DND-41 (cell line): ENCODE data around the gene KRT77.
"Not testable (repeated sequence)": the region's sequence is repeated elsewhere in the genome, so short reads cannot be mapped to it uniquely, and the experiment has no call there.

ENCODE experiments used
- ATAC-seq: fragments of 200-7000 bp; cut with Tn5 transposase; 3 replicates; pipeline ENCODE4 v1.9.1; 2021; ENCODE audit warnings: low read depth; ENCODE audit not compliant: insufficient read depth
- DNase-seq: peaks from one replicate; pipeline ENCODE4 v3.0.0-alpha.2; 2020
- H2AFZ ChIP-seq: 2 replicates; pipeline ENCODE4 v1.6.0; 2012; ENCODE audit warnings: low read depth, low read length
- H3K27ac ChIP-seq: 2 replicates; pipeline ENCODE4 v1.5.1; 2012; ENCODE audit warnings: low read length, inconsistent platforms
- H3K27me3 ChIP-seq: fragments of 200-600 bp; sonication (generic); 2 replicates; pipeline ENCODE4 v1.6.0; 2012; ENCODE audit warnings: low read length, mild to moderate bottlenecking, inconsistent platforms; ENCODE audit not compliant: insufficient read depth, poor library complexity
- H3K36me3 ChIP-seq: 2 replicates; pipeline ENCODE4 v1.5.1; 2012; ENCODE audit warnings: low read length, inconsistent platforms; ENCODE audit not compliant: insufficient read depth
- H3K4me1 ChIP-seq: 2 replicates; pipeline ENCODE4 v1.5.1; 2012; ENCODE audit warnings: mild to moderate bottlenecking, low read length; ENCODE audit not compliant: insufficient read depth
- H3K4me2 ChIP-seq: 2 replicates; pipeline ENCODE4 v1.6.0; 2012; ENCODE audit warnings: mild to moderate bottlenecking, moderate library complexity, low read length, inconsistent platforms; ENCODE audit not compliant: insufficient read depth
- H3K4me3 ChIP-seq, 2 experiments: fragments of 200-600 bp in 1 of 2; shearing (Covaris generic) in 1 of 2; 2 replicates each; pipeline ENCODE4 v1.5.1; 2012 to 2016; ENCODE audit warnings: inconsistent platforms in 2 of 2, low read length in 2 of 2, mild to moderate bottlenecking in 2 of 2, low read depth in 1 of 2, moderate library complexity in 1 of 2
- H3K79me2 ChIP-seq: 2 replicates; pipeline ENCODE4 v1.6.0; 2012; ENCODE audit warnings: low read length, inconsistent platforms; ENCODE audit not compliant: insufficient read depth
- H3K9ac ChIP-seq: 2 replicates; pipeline ENCODE4 v1.6.0; 2012; ENCODE audit warnings: low read depth, mild to moderate bottlenecking, inconsistent platforms, low read length, moderate library complexity
- H3K9me3 ChIP-seq: 2 replicates; pipeline ENCODE4 v1.5.1; 2012; ENCODE audit warnings: low read length, moderate library complexity, mild to moderate bottlenecking, inconsistent platforms; ENCODE audit not compliant: insufficient read depth, severe bottlenecking
- H4K20me1 ChIP-seq: 2 replicates; pipeline ENCODE4 v1.6.0; 2012; ENCODE audit warnings: low read length; ENCODE audit not compliant: insufficient read depth
- EZH2 ChIP-seq: IDR thresholded peaks from 3 replicates; pipeline ENCODE4 v1.6.1; 2012; ENCODE audit warnings: borderline replicate concordance, low read depth, mild to moderate bottlenecking, moderate library complexity, low read length, inconsistent platforms; ENCODE audit not compliant: severe bottlenecking
- TF ChIP-seq, protein P1 (sequence below): IDR thresholded peaks from 2 replicates; pipeline ENCODE4 v1.5.1; 2012; ENCODE audit warnings: borderline replicate concordance, low read length, moderate library complexity, mild to moderate bottlenecking; ENCODE audit not compliant: poor library complexity, severe bottlenecking; ENCODE audit errors: extremely low read depth

KRT77 gene

GRCh38 chr12:52703424-52703823, at the start of gene KRT77:
Gene KRT77 (minus strand): TSS chr12:52703524. CDS start chr12:52703434, 90 bp downstream.
- no peaks in the 10 kb centered on the region for H3K9me3 ChIP-seq
- H3K27me3 ChIP-seq = peaks cover 5% of the 10 kb centered on the region
- no peaks in the 10 kb centered on the region for H3K79me2 ChIP-seq
- no peak for TF ChIP-seq EZH2
- TF ChIP-seq, protein P1, sequence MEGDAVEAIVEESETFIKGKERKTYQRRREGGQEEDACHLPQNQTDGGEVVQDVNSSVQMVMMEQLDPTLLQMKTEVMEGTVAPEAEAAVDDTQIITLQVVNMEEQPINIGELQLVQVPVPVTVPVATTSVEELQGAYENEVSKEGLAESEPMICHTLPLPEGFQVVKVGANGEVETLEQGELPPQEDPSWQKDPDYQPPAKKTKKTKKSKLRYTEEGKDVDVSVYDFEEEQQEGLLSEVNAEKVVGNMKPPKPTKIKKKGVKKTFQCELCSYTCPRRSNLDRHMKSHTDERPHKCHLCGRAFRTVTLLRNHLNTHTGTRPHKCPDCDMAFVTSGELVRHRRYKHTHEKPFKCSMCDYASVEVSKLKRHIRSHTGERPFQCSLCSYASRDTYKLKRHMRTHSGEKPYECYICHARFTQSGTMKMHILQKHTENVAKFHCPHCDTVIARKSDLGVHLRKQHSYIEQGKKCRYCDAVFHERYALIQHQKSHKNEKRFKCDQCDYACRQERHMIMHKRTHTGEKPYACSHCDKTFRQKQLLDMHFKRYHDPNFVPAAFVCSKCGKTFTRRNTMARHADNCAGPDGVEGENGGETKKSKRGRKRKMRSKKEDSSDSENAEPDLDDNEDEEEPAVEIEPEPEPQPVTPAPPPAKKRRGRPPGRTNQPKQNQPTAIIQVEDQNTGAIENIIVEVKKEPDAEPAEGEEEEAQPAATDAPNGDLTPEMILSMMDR = no peak
- H2AFZ ChIP-seq = no peak within 1 kb of the TSS
- H3K9ac ChIP-seq = no peak within 1 kb of the TSS
- no peak within 1 kb of the TSS for H3K4me3 ChIP-seq
- no peaks in the 10 kb centered on the region for H3K4me1 ChIP-seq
- H3K36me3 ChIP-seq = no peaks in the 10 kb centered on the region
- ATAC-seq = no peak
- no peak for DNase-seq
- no peak within 1 kb of the TSS for H3K4me2 ChIP-seq
- no peaks in the 10 kb centered on the region for H4K20me1 ChIP-seq
- no peak within 1 kb of the TSS for H3K27ac ChIP-seq

DNA sequence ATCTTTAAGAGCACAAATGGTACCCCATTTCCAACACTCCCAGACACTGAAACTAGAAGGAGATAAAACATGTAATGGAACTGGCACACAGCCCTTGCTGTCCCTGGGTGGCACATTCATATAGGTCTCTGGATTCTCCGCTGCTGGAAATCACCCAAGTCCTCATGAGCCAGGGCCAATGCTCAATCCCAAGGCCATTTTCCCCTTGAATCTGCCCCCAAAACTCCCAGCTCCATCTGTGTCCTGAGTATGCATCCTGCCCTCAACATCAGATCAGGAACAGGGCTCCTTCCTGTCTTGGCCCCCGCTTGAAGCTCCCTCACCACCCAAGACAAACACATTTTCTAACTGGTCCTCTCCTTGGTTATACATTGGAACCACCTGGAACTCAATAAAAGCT, 49.2 kb upstream of the KRT77 start:
- no peak for TF ChIP-seq EZH2
- TF ChIP-seq, protein P1 = no peak
- no peak overlapping the region for H3K9ac ChIP-seq

DNA sequence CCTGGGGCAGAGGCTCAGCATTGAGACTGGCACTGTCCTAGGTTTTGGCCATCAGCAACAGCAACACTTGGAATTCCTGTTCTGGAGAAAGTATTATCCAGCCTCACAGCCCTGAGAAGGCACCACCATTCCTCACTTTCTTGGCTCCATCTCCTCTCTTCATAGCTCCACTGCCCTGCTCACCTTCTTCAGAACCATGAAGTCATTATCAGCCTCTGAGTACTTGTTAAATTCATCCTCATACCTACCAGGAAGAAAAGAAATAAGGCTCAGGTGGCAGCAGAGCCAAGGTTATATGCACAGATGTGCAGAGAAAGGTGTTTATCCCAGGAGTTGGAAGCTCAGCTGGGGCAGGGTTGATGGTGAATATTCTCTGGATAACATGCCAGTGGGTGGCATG, 48.5 kb upstream of the KRT77 start:
- TF ChIP-seq, protein P1 = no peak
- no peak for TF ChIP-seq EZH2
- no peaks in the 10 kb centered on the region for H3K79me2 ChIP-seq
- H3K9me3 ChIP-seq = no peaks in the 10 kb centered on the region
- H3K4me3 ChIP-seq = no peak overlapping the region
- H3K4me2 ChIP-seq = no peak overlapping the region
- H3K27ac ChIP-seq = no peak overlapping the region
- no peak overlapping the region for H3K9ac ChIP-seq
- H4K20me1 ChIP-seq = no peaks in the 10 kb centered on the region
- ATAC-seq (no peak), DNase-seq (no peak)
- H3K27me3 ChIP-seq = no peaks in the 10 kb centered on the region
- H3K36me3 ChIP-seq = no peaks in the 10 kb centered on the region
- H3K4me1 ChIP-seq = no peaks in the 10 kb centered on the region
- no peak overlapping the region for H2AFZ ChIP-seq

More for the DNA sequence above, 49.2 kb upstream of the KRT77 start:
- H3K4me2 ChIP-seq = no peak overlapping the region
- no peaks in the 10 kb centered on the region for H4K20me1 ChIP-seq
- ATAC-seq (no peak), DNase-seq (no peak)
- H3K79me2 ChIP-seq = no peaks in the 10 kb centered on the region
- no peaks in the 10 kb centered on the region for H3K9me3 ChIP-seq
- no peak overlapping the region for H3K27ac ChIP-seq
- H2AFZ ChIP-seq = no peak overlapping the region
- no peaks in the 10 kb centered on the region for H3K27me3 ChIP-seq
- no peak overlapping the region for H3K4me3 ChIP-seq
- no peaks in the 10 kb centered on the region for H3K4me1 ChIP-seq
- no peaks in the 10 kb centered on the region for H3K36me3 ChIP-seq

- H3K4me2 ChIP-seq, DNase-seq, H3K27me3 ChIP-seq, H2AFZ ChIP-seq, H3K27ac ChIP-seq, H3K79me2 ChIP-seq, ATAC-seq, H3K4me1 ChIP-seq, H3K36me3 ChIP-seq, H3K9ac ChIP-seq, H3K9me3 ChIP-seq, H4K20me1 ChIP-seq, H3K4me3 ChIP-seq: not testable (repeated sequence)
Measured at GRCh38 chr12:52750532-52750931, 47.2 kb upstream of the KRT77 start.
